Lower leg skin (tissue), 4 donors: ENCODE results near the gene PNKD. TPM values are rescaled to one million over a fixed set of nuclear protein-coding genes. Genes with fewer than 3 reads are reported as not detected.

Source experiments
- DNase-seq, 2 donors: peaks; one replicate each; pipeline ENCODE4 v3.0.0-alpha.2; 2019; ENCODE audit warnings: low spot score in 2 of 2
- H3K4me3 ChIP-seq: fragments of 200-600 bp; sonication (generic); 2 replicates; pipeline ENCODE4 v1.5.1; 2017; ENCODE audit warnings: mild to moderate bottlenecking, low read depth; ENCODE audit not compliant: poor library complexity, severe bottlenecking
- CTCF ChIP-seq, 3 donors: fragments of 450-650 bp; IDR thresholded peaks; one replicate each; pipeline ENCODE4 v1.5.1; 2016; ENCODE audit warnings: antibody characterized with exemption in 3 of 3, mild to moderate bottlenecking in 3 of 3, moderate library complexity in 2 of 3
- POLR2A ChIP-seq, 2 donors: fragments of 450-650 bp; IDR thresholded peaks; one replicate each; pipeline ENCODE4 v1.6.1; 2016 to 2017; ENCODE audit warnings: antibody characterized with exemption in 2 of 2, mild to moderate bottlenecking in 1 of 2, moderate library complexity in 1 of 2
- WGBS, 2 donors: methylation state at CpG; one replicate each; pipeline ENCODE4 v1.1.5; 2018; 5-methylcytosine and 5-hydroxymethylcytosine counted together
- intact Hi-C: fragments of 100-400 bp; cut with DNase I; formaldehyde crosslinking; loops from one replicate; pipeline ENCODE4 v1.15.0; 2023; ENCODE audit warnings: low total_unique reads
- total RNA-seq, 4 donors: library from RNA; depleted of rRNA; stranded (reverse); fragments of >200 nt; gene quantifications; one replicate each; pipeline ENCODE4 v1.1.0, GENCODE V29; 2016

The PNKD gene
- total RNA-seq, 4 donors from 2014 or later, result 26.6 to 60.6 (median 43.3) TPM

GRCh38 chr2:218329826-218330593 lies 59.7 kb downstream of the PNKD start:
- no peak for DNase-seq
- intact Hi-C loops, result no loop called here
- WGBS, 2 donors, result 56 to 78% methylated on average over 4 to 8 of the region's 8 CpGs
- TF ChIP-seq CTCF (IDR thresholded peaks at IDR 0.05) (no peak), POLR2A (IDR thresholded peaks at IDR 0.05) (no peak)
- H3K4me3 ChIP-seq, result no peak overlapping the region

- TF ChIP-seq CTCF (IDR thresholded peaks at IDR 0.05), result no peak
- no peak for TF ChIP-seq POLR2A (IDR thresholded peaks at IDR 0.05)
- WGBS, 2 donors, result 84 to 91% methylated on average over 8 of the region's 8 CpGs
- no peak overlapping the region for H3K4me3 ChIP-seq
- no peak for DNase-seq
- intact Hi-C loops, result no loop called here
Measured at GRCh38 chr2:218331745-218332144, 61.4 kb downstream of the PNKD start.

- 86 to 100% methylated on average over 1 of the region's 1 CpG for WGBS, 2 donors
- TF ChIP-seq POLR2A (IDR thresholded peaks at IDR 0.05) (no peak), CTCF (IDR thresholded peaks at IDR 0.05) (no peak)
- intact Hi-C loops, result no loop called here
- DNase-seq, result no peak
- H3K4me3 ChIP-seq, result no peak overlapping the region
Measured at GRCh38 chr2:218332288-218332687, 62.0 kb downstream of the PNKD start.

- no peak for TF ChIP-seq POLR2A (IDR thresholded peaks at IDR 0.05)
- no peak for TF ChIP-seq CTCF (IDR thresholded peaks at IDR 0.05)
- intact Hi-C loops, result no loop called here
- no peak for DNase-seq
- no peak overlapping the region for H3K4me3 ChIP-seq
- 77 to 86% methylated on average over 16 of the region's 16 CpGs for WGBS, 2 donors
Measured at GRCh38 chr2:218332920-218333645, 62.8 kb downstream of the PNKD start.

GRCh38 chr2:218334531-218334930 lies 64.2 kb downstream of the PNKD start:
- WGBS, 2 donors, result 100% methylated on average over 3 of the region's 3 CpGs
- DNase-seq, result no peak
- no peak overlapping the region for H3K4me3 ChIP-seq
- intact Hi-C loops, result no loop called here
- TF ChIP-seq POLR2A (IDR thresholded peaks at IDR 0.05), result no peak
- no peak for TF ChIP-seq CTCF (IDR thresholded peaks at IDR 0.05)
